Endothelial cell of umbilical vein (primary cell): Measurements from ENCODE around the gene DDIT3.

Experiments
- FOS ChIP-seq: IDR thresholded peaks from 2 replicates; pipeline ENCODE4 v1.6.1; 2011; ENCODE audit warnings: mild to moderate bottlenecking, low read length, moderate library complexity, borderline replicate concordance; ENCODE audit not compliant: insufficient read depth
- TF ChIP-seq, protein P1 (sequence below), 2 donors: IDR thresholded peaks; 1 replicate in 1 of 2; 2 replicates in 1 of 2; pipeline ENCODE4 v1.5.1; 2011; ENCODE audit warnings: low read length in 2 of 2, mild to moderate bottlenecking in 2 of 2, moderate library complexity in 2 of 2, control low read depth in 1 of 2, inconsistent platforms in 1 of 2, low read depth in 1 of 2; ENCODE audit not compliant: insufficient read depth in 1 of 2; ENCODE audit errors: extremely low read depth in 1 of 2

DNA sequence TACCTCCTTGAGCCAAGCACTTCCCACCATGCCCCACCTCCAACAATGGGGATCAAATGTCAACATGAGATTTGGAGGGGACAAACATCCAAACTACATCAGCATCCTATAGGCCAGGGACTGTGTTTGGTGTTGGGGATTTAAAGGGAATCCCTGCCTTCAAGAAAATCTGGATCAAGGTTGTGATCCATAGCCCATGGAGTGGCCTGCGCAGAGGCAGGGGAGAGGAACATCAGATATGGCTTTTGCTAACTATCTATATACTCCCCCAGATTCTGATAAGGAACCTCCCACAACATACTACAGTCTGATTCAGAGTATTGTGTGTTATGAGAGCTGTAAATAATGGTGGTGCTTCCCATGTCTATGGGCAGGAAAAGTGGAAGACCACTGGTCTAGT lies 34.6 kb upstream of the DDIT3 start:
- TF ChIP-seq, protein P1, sequence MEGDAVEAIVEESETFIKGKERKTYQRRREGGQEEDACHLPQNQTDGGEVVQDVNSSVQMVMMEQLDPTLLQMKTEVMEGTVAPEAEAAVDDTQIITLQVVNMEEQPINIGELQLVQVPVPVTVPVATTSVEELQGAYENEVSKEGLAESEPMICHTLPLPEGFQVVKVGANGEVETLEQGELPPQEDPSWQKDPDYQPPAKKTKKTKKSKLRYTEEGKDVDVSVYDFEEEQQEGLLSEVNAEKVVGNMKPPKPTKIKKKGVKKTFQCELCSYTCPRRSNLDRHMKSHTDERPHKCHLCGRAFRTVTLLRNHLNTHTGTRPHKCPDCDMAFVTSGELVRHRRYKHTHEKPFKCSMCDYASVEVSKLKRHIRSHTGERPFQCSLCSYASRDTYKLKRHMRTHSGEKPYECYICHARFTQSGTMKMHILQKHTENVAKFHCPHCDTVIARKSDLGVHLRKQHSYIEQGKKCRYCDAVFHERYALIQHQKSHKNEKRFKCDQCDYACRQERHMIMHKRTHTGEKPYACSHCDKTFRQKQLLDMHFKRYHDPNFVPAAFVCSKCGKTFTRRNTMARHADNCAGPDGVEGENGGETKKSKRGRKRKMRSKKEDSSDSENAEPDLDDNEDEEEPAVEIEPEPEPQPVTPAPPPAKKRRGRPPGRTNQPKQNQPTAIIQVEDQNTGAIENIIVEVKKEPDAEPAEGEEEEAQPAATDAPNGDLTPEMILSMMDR (IDR thresholded peaks at IDR 0.05; ENCODE audit: extremely low read depth in 1 of 2, insufficient read depth in 1 of 2, low read depth in 1 of 2, low read length in 2 of 2) = no peak
- no peak for TF ChIP-seq FOS
